Measurements from ENCODE around the gene ZDHHC9. TPM values are rescaled to one million over a fixed set of nuclear protein-coding genes. Genes with fewer than 3 reads are reported as not detected.

Gene ZDHHC9
- total RNA-seq, 1 donor from 2014 or later: 64.0 TPM

DNA sequence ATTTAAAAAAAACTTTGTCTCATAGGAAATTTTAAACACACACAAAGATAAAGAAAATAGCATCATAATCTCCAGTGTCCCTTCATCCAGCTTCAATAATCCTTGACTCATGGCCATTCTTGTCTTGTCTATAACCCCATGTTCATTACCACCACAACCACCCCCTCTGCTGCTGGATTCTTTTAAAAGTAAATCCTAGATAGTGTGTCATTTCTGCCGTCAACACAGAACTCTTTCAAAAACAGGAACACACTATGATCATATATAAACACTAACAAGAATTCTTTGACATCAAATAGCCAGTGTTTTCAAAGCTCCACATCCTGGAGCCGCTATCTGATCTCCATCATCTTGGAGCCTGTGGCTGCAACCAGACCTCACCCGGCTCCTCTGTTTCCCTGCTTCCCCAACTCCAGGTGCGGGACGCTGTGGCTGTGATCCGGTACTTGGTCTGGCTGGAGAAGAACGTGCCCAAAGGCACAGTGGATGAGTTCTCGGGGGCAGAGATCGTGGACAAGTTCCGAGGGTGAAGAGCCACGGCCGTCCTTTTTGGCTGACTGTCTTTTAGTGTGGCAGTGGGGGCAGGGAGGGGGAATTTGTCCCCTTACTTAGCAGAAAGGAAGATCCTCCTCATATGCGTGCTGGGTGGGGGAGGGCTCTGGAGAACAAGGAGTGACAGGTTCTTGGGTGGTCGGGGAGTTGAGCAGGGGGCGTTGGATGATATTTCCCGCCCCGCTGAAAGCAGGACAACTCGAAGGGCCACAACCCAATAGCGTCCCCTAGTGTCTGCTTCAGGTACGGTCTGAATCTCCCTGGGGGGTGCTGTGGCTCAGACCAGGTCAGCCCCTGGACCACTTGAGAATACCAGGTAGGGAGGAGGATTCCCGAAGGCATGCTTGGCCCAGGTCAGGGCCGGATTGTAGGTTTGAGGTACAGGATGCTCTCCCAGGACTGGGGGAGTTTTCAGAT, 89.3 kb downstream of the ZDHHC9 start:
- Histone ChIP-seq H3K27me3 (ENCODE audit: insufficient read depth, low read length) (no peaks in the 10 kb centered on the region), H2AFZ (ENCODE audit: low read depth, low read length) (no peak overlapping the region), H3K4me3 (ENCODE audit: insufficient read depth, low read depth, low read length) (no peak overlapping the region), H4K20me1 (ENCODE audit: insufficient read depth, low read length) (no peaks in the 10 kb centered on the region), H3K4me2 (ENCODE audit: low read length) (no peak overlapping the region), H3K9ac (ENCODE audit: low read length) (no peak overlapping the region), H3K27ac (ENCODE audit: low read depth, low read length) (no peak overlapping the region), H3K79me2 (ENCODE audit: insufficient read depth, low read length) (no peaks in the 10 kb centered on the region), H3K4me1 (ENCODE audit: insufficient read depth, low read length) (peaks cover 5% of the 10 kb centered on the region), H3K9me3 (ENCODE audit: insufficient read depth, low read depth, low read length) (no peaks in the 10 kb centered on the region), H3K36me3 (ENCODE audit: insufficient read depth, low read length) (no peaks in the 10 kb centered on the region)
- no peak overlapping the region for H3K27ac Mint-ChIP-seq (ENCODE audit: unreplicated experiment)
- TF ChIP-seq EZH2 (IDR thresholded peaks at IDR 0.05; ENCODE audit: insufficient read depth, low read length): no peak
- TF ChIP-seq, protein P1, sequence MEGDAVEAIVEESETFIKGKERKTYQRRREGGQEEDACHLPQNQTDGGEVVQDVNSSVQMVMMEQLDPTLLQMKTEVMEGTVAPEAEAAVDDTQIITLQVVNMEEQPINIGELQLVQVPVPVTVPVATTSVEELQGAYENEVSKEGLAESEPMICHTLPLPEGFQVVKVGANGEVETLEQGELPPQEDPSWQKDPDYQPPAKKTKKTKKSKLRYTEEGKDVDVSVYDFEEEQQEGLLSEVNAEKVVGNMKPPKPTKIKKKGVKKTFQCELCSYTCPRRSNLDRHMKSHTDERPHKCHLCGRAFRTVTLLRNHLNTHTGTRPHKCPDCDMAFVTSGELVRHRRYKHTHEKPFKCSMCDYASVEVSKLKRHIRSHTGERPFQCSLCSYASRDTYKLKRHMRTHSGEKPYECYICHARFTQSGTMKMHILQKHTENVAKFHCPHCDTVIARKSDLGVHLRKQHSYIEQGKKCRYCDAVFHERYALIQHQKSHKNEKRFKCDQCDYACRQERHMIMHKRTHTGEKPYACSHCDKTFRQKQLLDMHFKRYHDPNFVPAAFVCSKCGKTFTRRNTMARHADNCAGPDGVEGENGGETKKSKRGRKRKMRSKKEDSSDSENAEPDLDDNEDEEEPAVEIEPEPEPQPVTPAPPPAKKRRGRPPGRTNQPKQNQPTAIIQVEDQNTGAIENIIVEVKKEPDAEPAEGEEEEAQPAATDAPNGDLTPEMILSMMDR (IDR thresholded peaks at IDR 0.05; ENCODE audit: insufficient read depth, low read depth, low read length): no peak
- H3K9me3 Mint-ChIP-seq (ENCODE audit: unreplicated experiment): no peaks in the 10 kb centered on the region
- H3K4me1 Mint-ChIP-seq (ENCODE audit: low read depth, unreplicated experiment): no peaks in the 10 kb centered on the region
- H3K27me3 Mint-ChIP-seq (ENCODE audit: low read depth, unreplicated experiment): peaks cover 3% of the 10 kb centered on the region
- H3K36me3 Mint-ChIP-seq (ENCODE audit: low read depth, unreplicated experiment): no peaks in the 10 kb centered on the region
- FAIRE-seq: peak; percentile 54
- no peak overlapping the region for H3K4me3 Mint-ChIP-seq (ENCODE audit: unreplicated experiment)
- no peak for DNase-seq (ENCODE audit: low read depth)

Other genes starting within 250 kb of the ZDHHC9 start
- 0.62 and 2.1 TPM in 2 replicates for gene APLN, start 188.9 kb downstream of the ZDHHC9 start, total RNA-seq
- not detected in 2 replicates for gene XPNPEP2, start 104.9 kb downstream of the ZDHHC9 start, total RNA-seq
- not detected in 2 replicates for gene SASH3, start 63.9 kb downstream of the ZDHHC9 start, total RNA-seq
- 22.2 and 23.4 TPM in 2 replicates for gene UTP14A, start 62.3 kb upstream of the ZDHHC9 start, total RNA-seq
- gene BCORL1, start 138.7 kb upstream of the ZDHHC9 start, total RNA-seq: 20.0 and 22.3 TPM in 2 replicates

Data from astrocyte (in vitro differentiated cells and primary cell).